ENCODE data around the gene GNE.

GNE gene

GRCh38 chr9:36293918-36294317 lies 35.7 kb upstream of the GNE start:
- no peak for TF ChIP-seq CSDC2 (CRISPR knock-in tag; IDR thresholded peaks at IDR 0.05)
- TF ChIP-seq ARNTL (CRISPR knock-in tag; IDR thresholded peaks at IDR 0.05; ENCODE audit: borderline replicate concordance, low read depth) = no peak
- TF ChIP-seq RARB (CRISPR knock-in tag; IDR thresholded peaks at IDR 0.05) = no peak
- no peak for TF ChIP-seq ZNF565 (CRISPR knock-in tag; conservative IDR thresholded peaks at IDR 0.05; ENCODE audit: low read depth)
- TF ChIP-seq ZFP30 (CRISPR knock-in tag; IDR thresholded peaks at IDR 0.05) = no peak
- no peak for TF ChIP-seq TOX (CRISPR knock-in tag; IDR thresholded peaks at IDR 0.05; ENCODE audit: borderline replicate concordance)
- TF ChIP-seq CREB5 (CRISPR knock-in tag; IDR thresholded peaks at IDR 0.05; ENCODE audit: low read depth) = no peak
- TF ChIP-seq ESRRG (CRISPR knock-in tag; IDR thresholded peaks at IDR 0.05) = no peak
- no peak for TF ChIP-seq ZFP3 (CRISPR knock-in tag; IDR thresholded peaks at IDR 0.05)
- no peak for TF ChIP-seq ZC3H10 (CRISPR knock-in tag; IDR thresholded peaks at IDR 0.05)
- no peak for TF ChIP-seq PATZ1 (CRISPR knock-in tag; IDR thresholded peaks at IDR 0.05; ENCODE audit: borderline replicate concordance)
- TF ChIP-seq GLIS3 (CRISPR knock-in tag; IDR thresholded peaks at IDR 0.05) = no peak
- TF ChIP-seq BACH2 (CRISPR knock-in tag; IDR thresholded peaks at IDR 0.05; ENCODE audit: borderline replicate concordance) = no peak
- no peak for ATAC-seq

GRCh38 chr9:36293171-36293570 lies 34.9 kb upstream of the GNE start:
- TF ChIP-seq RARB (CRISPR knock-in tag; IDR thresholded peaks at IDR 0.05) (no peak), OSR1 (CRISPR knock-in tag; IDR thresholded peaks at IDR 0.05) (no peak), ESRRG (CRISPR knock-in tag; IDR thresholded peaks at IDR 0.05) (no peak), GLIS3 (CRISPR knock-in tag; IDR thresholded peaks at IDR 0.05) (no peak), ZNF8 (CRISPR knock-in tag; IDR thresholded peaks at IDR 0.05) (no peak), ISL1 (CRISPR knock-in tag; IDR thresholded peaks at IDR 0.05) (no peak), ZFP30 (CRISPR knock-in tag; IDR thresholded peaks at IDR 0.05) (no peak), ZNF565 (CRISPR knock-in tag; conservative IDR thresholded peaks at IDR 0.05; ENCODE audit: low read depth) (no peak), ZC3H10 (CRISPR knock-in tag; IDR thresholded peaks at IDR 0.05) (no peak), PATZ1 (CRISPR knock-in tag; IDR thresholded peaks at IDR 0.05; ENCODE audit: borderline replicate concordance) (no peak), POU6F1 (CRISPR knock-in tag; IDR thresholded peaks at IDR 0.05; ENCODE audit: borderline replicate concordance, low read depth) (no peak), CSRNP3 (CRISPR knock-in tag; IDR thresholded peaks at IDR 0.05) (no peak), BACH2 (CRISPR knock-in tag; IDR thresholded peaks at IDR 0.05; ENCODE audit: borderline replicate concordance) (no peak), ZFP3 (CRISPR knock-in tag; IDR thresholded peaks at IDR 0.05) (no peak), CSDC2 (CRISPR knock-in tag; IDR thresholded peaks at IDR 0.05) (no peak), PPARA (CRISPR knock-in tag; IDR thresholded peaks at IDR 0.05; ENCODE audit: borderline replicate concordance) (no peak), CREB5 (CRISPR knock-in tag; IDR thresholded peaks at IDR 0.05; ENCODE audit: low read depth) (no peak), TCF4 (CRISPR knock-in tag; IDR thresholded peaks at IDR 0.05; ENCODE audit: borderline replicate concordance) (no peak), ARNTL (CRISPR knock-in tag; IDR thresholded peaks at IDR 0.05; ENCODE audit: borderline replicate concordance, low read depth) (no peak), ZNF70 (CRISPR knock-in tag; IDR thresholded peaks at IDR 0.05) (no peak)

More at GRCh38 chr9:36293171-36293570, 34.9 kb upstream of the GNE start:
- no peak for ATAC-seq

Measured in SK-N-SH treated with all-trans-retinoic acid at 6 μM for 48 hours (cell line).